T-helper 1 cell treated with Interleukin-12 subunit alpha and Interleukin-12 subunit beta and Interleukin-4 antibody, amounts not matched to agents 30 μg/mL and 1 μg/mL, for 36 hours (primary cell): ENCODE measurements around the gene CEP170.
"Not testable (repeated sequence)": the region's sequence is repeated elsewhere in the genome, so short reads cannot be mapped to it uniquely, and the experiment has no call there.

Experiments used
- H3K27ac Mint-ChIP-seq: one replicate; pipeline ENCODE4 v1.8.0; 2021; ENCODE audit warnings: mild to moderate bottlenecking, mixed read lengths
- H3K27me3 Mint-ChIP-seq: one replicate; pipeline ENCODE4 v1.8.0; 2021; ENCODE audit warnings: low read depth, mixed read lengths
- H3K36me3 Mint-ChIP-seq: one replicate; pipeline ENCODE4 v1.8.0; 2021; ENCODE audit warnings: low read depth, mixed read lengths
- H3K4me1 Mint-ChIP-seq: one replicate; pipeline ENCODE4 v1.8.0; 2021; ENCODE audit warnings: low read depth, mixed read lengths
- H3K4me3 Mint-ChIP-seq: one replicate; pipeline ENCODE4 v1.8.0; 2021; ENCODE audit warnings: mild to moderate bottlenecking, moderate library complexity, mixed read lengths
- H3K9me3 Mint-ChIP-seq: one replicate; pipeline ENCODE4 v1.8.0; 2021; ENCODE audit warnings: mixed read lengths

CEP170 gene

GRCh38 chr1:243118601-243119322 is 136.3 kb downstream of the CEP170 start:
- not testable (repeated sequence) for H3K27ac Mint-ChIP-seq, H3K4me3 Mint-ChIP-seq, H3K9me3 Mint-ChIP-seq, H3K27me3 Mint-ChIP-seq, H3K36me3 Mint-ChIP-seq, H3K4me1 Mint-ChIP-seq

DNA sequence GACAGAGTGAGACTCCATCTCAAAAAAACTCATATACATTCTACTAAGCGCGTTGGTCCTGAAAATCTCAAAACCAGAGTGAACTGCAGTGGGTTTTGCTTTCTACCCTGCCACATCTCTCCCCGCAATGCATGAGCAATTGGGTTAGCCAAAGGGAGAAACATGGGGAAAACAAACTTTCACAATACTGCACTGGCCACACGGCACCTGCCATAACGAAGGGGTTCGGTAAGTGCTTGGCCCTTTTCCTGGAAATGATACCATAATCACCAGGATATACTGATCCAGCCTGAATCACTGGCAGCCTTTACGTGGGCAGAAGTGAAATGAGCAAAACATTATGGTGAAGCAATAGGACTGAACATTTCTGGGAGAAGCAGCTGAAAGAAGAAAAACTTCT is 138.9 kb downstream of the CEP170 start:
- not testable (repeated sequence) for H3K9me3 Mint-ChIP-seq, H3K36me3 Mint-ChIP-seq, H3K27me3 Mint-ChIP-seq, H3K4me1 Mint-ChIP-seq, H3K27ac Mint-ChIP-seq, H3K4me3 Mint-ChIP-seq

DNA sequence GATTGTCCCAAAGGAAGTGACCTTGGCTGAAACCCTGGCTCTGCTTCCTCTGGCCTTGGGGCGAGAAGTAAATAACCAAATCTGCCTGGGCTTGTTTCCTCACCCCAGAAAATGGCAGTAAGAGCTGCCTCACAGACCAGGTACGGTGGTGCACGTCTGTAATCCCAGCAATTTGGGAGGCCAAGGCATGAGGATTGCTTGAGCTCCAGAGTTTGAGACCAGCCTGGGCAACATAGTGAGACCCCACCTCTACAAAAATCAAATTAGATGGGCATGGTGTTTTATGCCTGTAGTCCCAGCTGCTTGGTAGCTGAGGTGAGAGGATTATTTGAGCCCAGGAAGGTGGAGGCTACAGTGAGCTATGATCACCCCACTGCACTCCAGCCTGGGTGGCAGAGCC is 140.3 kb downstream of the CEP170 start:
- not testable (repeated sequence) for H3K4me1 Mint-ChIP-seq, H3K4me3 Mint-ChIP-seq, H3K9me3 Mint-ChIP-seq, H3K27ac Mint-ChIP-seq, H3K27me3 Mint-ChIP-seq, H3K36me3 Mint-ChIP-seq

DNA sequence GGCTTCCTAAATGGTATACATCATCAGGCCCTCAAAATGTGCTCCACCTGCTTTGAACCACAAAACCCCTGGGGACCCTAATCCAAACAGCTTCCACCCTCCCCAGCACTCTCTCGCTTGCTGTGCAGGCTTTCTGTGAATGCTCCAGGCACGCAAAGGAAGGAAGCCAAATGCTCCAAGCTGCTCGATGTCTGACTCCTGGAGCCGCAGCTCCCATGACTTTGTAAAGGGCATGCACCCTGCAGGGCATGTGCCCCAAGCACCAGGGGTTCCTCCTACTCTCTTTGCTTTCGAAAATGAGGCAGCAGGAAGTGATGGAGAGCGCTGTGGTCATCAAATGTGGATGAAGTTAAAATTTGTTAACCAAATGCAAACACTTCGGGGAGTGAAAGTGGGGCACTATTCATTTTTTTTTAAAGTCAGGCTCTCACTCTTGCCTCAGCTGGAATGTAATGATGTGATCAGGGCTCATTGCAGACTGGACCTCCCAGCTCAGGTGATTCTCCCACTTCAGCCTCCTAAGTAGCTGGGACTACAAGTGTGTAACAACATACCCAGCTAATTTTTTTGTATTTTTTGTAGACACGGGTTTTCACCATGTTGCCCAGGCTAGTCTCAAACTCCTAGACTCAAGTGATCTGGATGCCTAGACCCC is 140.9 kb downstream of the CEP170 start:
- H3K4me1 Mint-ChIP-seq, H3K4me3 Mint-ChIP-seq, H3K27me3 Mint-ChIP-seq, H3K9me3 Mint-ChIP-seq, H3K36me3 Mint-ChIP-seq: not testable (repeated sequence)
- H3K27ac Mint-ChIP-seq = peak overlapping the region; percentile 17

- H3K9me3 Mint-ChIP-seq, H3K4me1 Mint-ChIP-seq, H3K27ac Mint-ChIP-seq, H3K36me3 Mint-ChIP-seq, H3K4me3 Mint-ChIP-seq, H3K27me3 Mint-ChIP-seq: not testable (repeated sequence)
Measured at GRCh38 chr1:243107171-243107570, 147.9 kb downstream of the CEP170 start.

GRCh38 chr1:243105652-243106332 is 149.3 kb downstream of the CEP170 start:
- H3K27ac Mint-ChIP-seq, H3K4me1 Mint-ChIP-seq, H3K4me3 Mint-ChIP-seq, H3K27me3 Mint-ChIP-seq, H3K36me3 Mint-ChIP-seq, H3K9me3 Mint-ChIP-seq: not testable (repeated sequence)

- H3K27ac Mint-ChIP-seq, H3K27me3 Mint-ChIP-seq, H3K9me3 Mint-ChIP-seq, H3K36me3 Mint-ChIP-seq, H3K4me3 Mint-ChIP-seq, H3K4me1 Mint-ChIP-seq: not testable (repeated sequence)
Measured at GRCh38 chr1:243105104-243105503, 150.0 kb downstream of the CEP170 start.

DNA sequence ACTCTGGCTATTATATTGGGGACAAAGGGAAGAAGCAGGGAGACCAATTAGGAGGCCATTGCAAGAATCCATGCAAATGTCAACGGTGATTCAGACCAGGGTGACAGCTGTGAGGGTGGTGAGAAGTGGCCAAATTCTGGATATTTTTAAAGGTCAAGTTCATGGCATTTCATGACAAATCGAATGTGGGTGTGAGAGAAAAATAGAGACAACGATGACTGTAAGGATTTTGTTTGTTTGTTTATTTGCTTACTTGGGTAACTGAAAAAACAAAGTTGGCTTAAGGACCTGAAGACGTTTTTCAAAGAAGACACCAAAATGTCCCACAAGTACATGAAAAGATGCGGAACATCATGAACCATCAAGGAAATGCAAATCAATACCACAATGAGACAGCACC is 150.6 kb downstream of the CEP170 start:
- H3K27ac Mint-ChIP-seq, H3K4me3 Mint-ChIP-seq, H3K27me3 Mint-ChIP-seq: not testable (repeated sequence)

DNA sequence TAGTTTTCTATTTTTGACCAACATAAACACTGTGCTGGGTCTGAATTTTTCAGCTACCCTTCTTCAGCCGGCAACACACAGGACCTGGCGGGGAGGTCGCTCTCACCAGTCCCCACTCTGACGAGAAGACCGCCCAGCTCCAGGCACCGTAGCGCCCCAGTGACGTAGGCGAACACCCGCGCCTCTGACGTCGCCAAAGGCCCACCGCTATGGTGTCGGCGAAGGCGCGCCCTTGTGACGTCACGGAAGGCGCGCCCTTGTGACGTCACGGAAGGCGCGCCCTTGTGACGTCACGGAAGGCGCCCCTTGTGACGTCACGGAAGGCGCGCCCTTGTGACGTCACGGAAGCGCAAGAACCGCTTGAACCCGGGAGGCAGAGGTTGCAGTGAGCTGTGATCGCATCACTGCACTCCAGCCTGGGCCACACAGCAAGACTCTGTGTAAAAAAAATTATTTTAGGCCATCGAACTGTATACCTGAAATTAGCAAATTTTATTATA is 153.5 kb downstream of the CEP170 start:
- H3K9me3 Mint-ChIP-seq, H3K27me3 Mint-ChIP-seq, H3K36me3 Mint-ChIP-seq, H3K4me1 Mint-ChIP-seq: not testable (repeated sequence)
- peak overlapping the region; percentile 80 for H3K4me3 Mint-ChIP-seq
- H3K27ac Mint-ChIP-seq = peak overlapping the region; percentile 92

More for the DNA sequence above, 150.6 kb downstream of the CEP170 start:
- not testable (repeated sequence) for H3K9me3 Mint-ChIP-seq, H3K36me3 Mint-ChIP-seq, H3K4me1 Mint-ChIP-seq

- H3K4me3 Mint-ChIP-seq, H3K27ac Mint-ChIP-seq, H3K9me3 Mint-ChIP-seq, H3K27me3 Mint-ChIP-seq, H3K4me1 Mint-ChIP-seq, H3K36me3 Mint-ChIP-seq: not testable (repeated sequence)
Measured at GRCh38 chr1:243087368-243087767, 167.7 kb downstream of the CEP170 start.
